GM12878 (cell line): ENCODE results near the gene CDH8.

ENCODE experiments used
- CTCF ChIP-seq, 3 experiments: IDR thresholded peaks in 2 of 3; conservative IDR thresholded peaks in 1 of 3; 2 replicates each; pipeline ENCODE4 v1.5.1; 2011; ENCODE audit warnings: low read depth in 3 of 3, low read length in 3 of 3, mild to moderate bottlenecking in 3 of 3, control low read depth in 2 of 3, moderate library complexity in 2 of 3, inconsistent platforms in 1 of 3, mixed read lengths in 1 of 3; ENCODE audit not compliant: control insufficient read depth in 2 of 3, insufficient read depth in 1 of 3; ENCODE audit errors: extremely low read depth in 1 of 3
- MAX ChIP-seq: IDR thresholded peaks from 2 replicates; pipeline ENCODE4 v1.6.1; 2012; ENCODE audit warnings: low read depth, low read length, improper control_type of control experiment
- NBN ChIP-seq: fragments of 450-650 bp; IDR thresholded peaks from 2 replicates; pipeline ENCODE4 v1.6.1; 2016
- PAX8 ChIP-seq: fragments of 450-650 bp; IDR thresholded peaks from 2 replicates; pipeline ENCODE4 v1.6.1; 2017; ENCODE audit warnings: mild to moderate bottlenecking, moderate library complexity
- PML ChIP-seq: IDR thresholded peaks from 2 replicates; pipeline ENCODE4 v1.6.1; 2012; ENCODE audit warnings: low read length, inconsistent platforms
- POLR2A ChIP-seq: IDR thresholded peaks from 2 replicates; pipeline ENCODE4 v1.6.1; 2011; ENCODE audit warnings: low read depth, mild to moderate bottlenecking, low read length
- TF ChIP-seq, protein P1 (sequence below): fragments of 450-650 bp; IDR thresholded peaks from 2 replicates; pipeline ENCODE4 v1.6.1; 2016; ENCODE audit warnings: mild to moderate bottlenecking

DNA sequence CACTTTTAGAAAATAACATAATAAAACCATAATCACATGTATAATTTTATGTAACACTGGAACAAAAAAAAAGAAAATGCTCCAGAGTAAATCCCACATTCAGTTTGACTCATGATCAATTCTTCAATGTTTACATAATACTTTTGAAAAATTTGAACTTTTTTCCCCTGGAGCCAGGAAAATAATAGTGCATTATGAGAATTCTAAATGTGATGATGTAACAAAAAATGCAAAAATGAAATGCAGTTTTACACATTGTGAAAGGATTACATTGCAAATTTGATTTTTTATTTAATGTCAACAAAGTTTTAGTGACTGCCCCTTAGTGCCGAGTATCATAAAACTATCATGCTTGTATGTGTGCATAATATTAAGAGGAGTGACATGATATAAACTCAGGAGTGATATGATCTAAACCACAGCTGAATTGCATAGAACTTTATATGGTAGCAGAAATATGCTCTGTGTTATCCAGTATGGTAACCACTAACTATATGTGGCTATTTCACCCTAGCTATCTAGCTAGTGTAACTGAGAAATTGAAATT is 238.2 kb downstream of the CDH8 start:
- TF ChIP-seq POLR2A, result no peak
- no peak for TF ChIP-seq CTCF (IDR thresholded peaks at IDR 0.05 in 2 of 3, conservative IDR thresholded peaks at IDR 0.05 in 1 of 3; ENCODE audit: control insufficient read depth in 2 of 3, extremely low read depth in 1 of 3, insufficient read depth in 1 of 3, low read depth in 3 of 3, low read length in 3 of 3)
- TF ChIP-seq NBN, result no peak
- TF ChIP-seq PAX8, result no peak
- TF ChIP-seq, protein P1, sequence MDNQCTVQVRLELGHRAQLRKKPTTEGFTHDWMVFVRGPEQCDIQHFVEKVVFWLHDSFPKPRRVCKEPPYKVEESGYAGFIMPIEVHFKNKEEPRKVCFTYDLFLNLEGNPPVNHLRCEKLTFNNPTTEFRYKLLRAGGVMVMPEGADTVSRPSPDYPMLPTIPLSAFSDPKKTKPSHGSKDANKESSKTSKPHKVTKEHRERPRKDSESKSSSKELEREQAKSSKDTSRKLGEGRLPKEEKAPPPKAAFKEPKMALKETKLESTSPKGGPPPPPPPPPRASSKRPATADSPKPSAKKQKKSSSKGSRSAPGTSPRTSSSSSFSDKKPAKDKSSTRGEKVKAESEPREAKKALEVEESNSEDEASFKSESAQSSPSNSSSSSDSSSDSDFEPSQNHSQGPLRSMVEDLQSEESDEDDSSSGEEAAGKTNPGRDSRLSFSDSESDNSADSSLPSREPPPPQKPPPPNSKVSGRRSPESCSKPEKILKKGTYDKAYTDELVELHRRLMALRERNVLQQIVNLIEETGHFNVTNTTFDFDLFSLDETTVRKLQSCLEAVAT, result no peak
- no peak for TF ChIP-seq MAX
- TF ChIP-seq PML, result no peak
